ENCODE data around the gene FCHSD2. TPM values are rescaled to one million over a fixed set of nuclear protein-coding genes. Genes with fewer than 3 reads are reported as not detected.
"Not testable (repeated sequence)": the region's sequence is repeated elsewhere in the genome, so short reads cannot be mapped to it uniquely, and the experiment has no call there.

Gene FCHSD2
- total and polyA plus RNA-seq, 2 donors from 2014 or later: 8.0 to 58.7 TPM

DNA sequence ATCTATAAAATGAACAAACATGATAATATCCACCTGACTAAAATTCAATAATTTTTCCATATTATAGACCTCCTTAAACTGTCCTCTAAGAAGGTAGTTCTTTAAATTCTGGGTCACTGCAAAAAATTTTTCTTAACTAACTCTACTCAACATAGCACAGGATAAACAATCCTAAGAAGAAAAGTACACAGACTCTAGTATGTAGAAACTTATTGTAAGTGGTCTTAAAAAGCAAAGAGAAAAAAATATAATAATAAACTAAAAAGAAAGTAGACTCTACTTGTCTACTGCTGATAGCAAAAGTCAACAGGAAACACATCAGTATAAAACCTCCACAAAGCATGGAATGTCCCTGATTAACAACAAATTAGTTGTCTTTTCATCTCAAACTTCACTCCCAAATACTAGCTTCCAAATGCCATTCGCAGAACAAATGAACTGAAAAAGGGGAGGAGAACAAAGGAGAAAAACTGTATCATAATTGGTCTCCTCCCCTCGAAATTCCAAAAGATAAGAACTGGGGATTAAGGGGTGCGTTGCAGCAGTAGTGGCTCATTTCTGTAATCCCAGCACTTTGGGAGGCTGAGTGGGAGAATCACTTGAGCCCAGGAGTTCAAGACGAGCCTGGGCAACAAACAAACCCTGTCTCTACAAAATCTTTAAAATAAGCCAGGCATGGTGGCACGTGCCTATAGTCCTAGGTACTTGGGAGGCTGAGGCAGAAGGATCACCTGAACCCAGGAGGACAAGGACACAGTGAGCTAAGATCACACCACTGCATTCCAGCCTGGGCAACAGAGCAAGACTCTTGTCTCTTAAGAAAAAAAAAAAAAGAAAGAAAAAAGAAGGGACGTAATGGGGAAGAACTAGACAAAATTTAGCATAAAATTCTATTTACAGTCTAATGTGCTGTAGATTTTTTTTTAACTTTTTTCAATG is 6.5 kb downstream of the FCHSD2 start:
- DNase-seq: no peak
- Histone ChIP-seq H3K36me3 (ENCODE audit: control insufficient read depth in 2 of 3, insufficient read depth in 3 of 3, low read length in 3 of 3) (no peaks in the 10 kb centered on the region), H3K9ac (ENCODE audit: low read length in 3 of 3) (no peak overlapping the region), H3K27me3 (ENCODE audit: control insufficient read depth, insufficient read depth, low read length) (no peaks in the 10 kb centered on the region), H3K4me3 (ENCODE audit: low read length in 3 of 3) (no peak overlapping the region), H3K9me3 (ENCODE audit: control insufficient read depth in 2 of 3, insufficient read depth in 1 of 3, low read length in 3 of 3) (no peaks in the 10 kb centered on the region), H3K27ac (ENCODE audit: low read depth in 2 of 2, low read length in 2 of 2) (no peak overlapping the region), H3K4me1 (ENCODE audit: control insufficient read depth in 2 of 3, insufficient read depth in 2 of 3, low read depth in 1 of 3, low read length in 3 of 3) (peaks cover 3 to 6% (median 4%) of the 10 kb centered on the region in 3 donors)
- intact Hi-C loops (cut with DNase I): no loop called here
- FAIRE-seq: no peak
- TF ChIP-seq, protein P1, sequence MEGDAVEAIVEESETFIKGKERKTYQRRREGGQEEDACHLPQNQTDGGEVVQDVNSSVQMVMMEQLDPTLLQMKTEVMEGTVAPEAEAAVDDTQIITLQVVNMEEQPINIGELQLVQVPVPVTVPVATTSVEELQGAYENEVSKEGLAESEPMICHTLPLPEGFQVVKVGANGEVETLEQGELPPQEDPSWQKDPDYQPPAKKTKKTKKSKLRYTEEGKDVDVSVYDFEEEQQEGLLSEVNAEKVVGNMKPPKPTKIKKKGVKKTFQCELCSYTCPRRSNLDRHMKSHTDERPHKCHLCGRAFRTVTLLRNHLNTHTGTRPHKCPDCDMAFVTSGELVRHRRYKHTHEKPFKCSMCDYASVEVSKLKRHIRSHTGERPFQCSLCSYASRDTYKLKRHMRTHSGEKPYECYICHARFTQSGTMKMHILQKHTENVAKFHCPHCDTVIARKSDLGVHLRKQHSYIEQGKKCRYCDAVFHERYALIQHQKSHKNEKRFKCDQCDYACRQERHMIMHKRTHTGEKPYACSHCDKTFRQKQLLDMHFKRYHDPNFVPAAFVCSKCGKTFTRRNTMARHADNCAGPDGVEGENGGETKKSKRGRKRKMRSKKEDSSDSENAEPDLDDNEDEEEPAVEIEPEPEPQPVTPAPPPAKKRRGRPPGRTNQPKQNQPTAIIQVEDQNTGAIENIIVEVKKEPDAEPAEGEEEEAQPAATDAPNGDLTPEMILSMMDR (IDR thresholded peaks at IDR 0.05; ENCODE audit: borderline replicate concordance, extremely low read depth, insufficient read depth): no peak

DNA sequence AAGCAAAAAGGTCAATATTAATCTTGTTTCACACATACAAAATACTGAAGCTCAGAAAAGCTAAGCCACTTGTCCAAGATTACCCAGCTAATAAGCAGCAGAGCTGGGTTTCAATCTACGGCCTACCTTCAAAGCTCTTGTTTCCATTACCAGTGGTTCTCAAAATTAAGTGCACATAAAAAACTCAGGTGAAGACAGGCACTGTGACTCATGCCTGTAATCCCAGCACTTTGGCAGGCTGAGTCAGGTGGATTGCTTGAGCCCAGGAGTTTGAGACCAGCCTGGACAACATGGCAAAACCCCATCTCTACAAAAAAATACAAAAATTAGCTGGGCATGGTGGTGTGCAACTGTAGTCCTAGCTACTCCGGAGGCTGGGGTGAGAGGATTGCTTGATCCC is 9.8 kb downstream of the FCHSD2 start:
- H3K27ac ChIP-seq (ENCODE audit: low read depth in 2 of 2, low read length in 2 of 2); H3K9ac ChIP-seq (ENCODE audit: low read length in 3 of 3); H3K9me3 ChIP-seq (ENCODE audit: control insufficient read depth in 2 of 3, insufficient read depth in 1 of 3, low read length in 3 of 3); DNase-seq; H3K36me3 ChIP-seq (ENCODE audit: control insufficient read depth in 2 of 3, insufficient read depth in 3 of 3, low read length in 3 of 3); intact Hi-C loops (cut with DNase I); H3K27me3 ChIP-seq (ENCODE audit: control insufficient read depth, insufficient read depth, low read length); FAIRE-seq; H3K4me1 ChIP-seq (ENCODE audit: control insufficient read depth in 2 of 3, insufficient read depth in 2 of 3, low read depth in 1 of 3, low read length in 3 of 3); H3K4me3 ChIP-seq (ENCODE audit: low read length in 3 of 3): not testable (repeated sequence)

DNA sequence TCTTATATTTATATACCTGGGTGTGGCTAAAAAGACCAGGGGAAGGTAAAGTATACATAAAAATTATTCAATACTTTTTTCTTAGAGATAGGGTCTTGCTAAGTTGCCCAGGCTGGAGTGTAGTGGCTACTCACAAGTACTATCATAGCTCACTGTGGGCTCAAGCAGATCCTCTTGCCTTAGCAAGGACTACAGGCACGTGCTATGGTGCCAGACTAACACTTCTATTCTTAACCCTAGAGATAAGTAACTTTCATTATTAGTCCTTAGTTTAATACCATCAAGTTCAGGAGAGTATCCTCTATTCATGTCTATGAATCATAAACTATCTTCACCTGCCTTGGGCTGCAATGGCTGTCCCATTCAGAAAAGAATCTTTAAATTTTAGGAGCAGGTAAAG is 11.9 kb downstream of the FCHSD2 start:
- H3K36me3 ChIP-seq (ENCODE audit: control insufficient read depth in 2 of 3, insufficient read depth in 3 of 3, low read length in 3 of 3): no peaks in the 10 kb centered on the region
- no peak overlapping the region for H3K9ac ChIP-seq (ENCODE audit: low read length in 3 of 3)
- FAIRE-seq (no peak), DNase-seq (no peak)
- no peaks in the 10 kb centered on the region for H3K9me3 ChIP-seq (ENCODE audit: control insufficient read depth in 2 of 3, insufficient read depth in 1 of 3, low read length in 3 of 3)
- H3K4me3 ChIP-seq (ENCODE audit: low read length in 3 of 3): no peak overlapping the region
- intact Hi-C loops (cut with DNase I): no loop called here
- H3K27me3 ChIP-seq (ENCODE audit: control insufficient read depth, insufficient read depth, low read length): no peaks in the 10 kb centered on the region
- no peaks in the 10 kb centered on the region for H3K4me1 ChIP-seq (ENCODE audit: control insufficient read depth in 2 of 3, insufficient read depth in 2 of 3, low read depth in 1 of 3, low read length in 3 of 3)
- H3K27ac ChIP-seq (ENCODE audit: low read depth in 2 of 2, low read length in 2 of 2): no peak overlapping the region
- TF ChIP-seq, protein P1 (IDR thresholded peaks at IDR 0.05; ENCODE audit: borderline replicate concordance, extremely low read depth, insufficient read depth): no peak

DNA sequence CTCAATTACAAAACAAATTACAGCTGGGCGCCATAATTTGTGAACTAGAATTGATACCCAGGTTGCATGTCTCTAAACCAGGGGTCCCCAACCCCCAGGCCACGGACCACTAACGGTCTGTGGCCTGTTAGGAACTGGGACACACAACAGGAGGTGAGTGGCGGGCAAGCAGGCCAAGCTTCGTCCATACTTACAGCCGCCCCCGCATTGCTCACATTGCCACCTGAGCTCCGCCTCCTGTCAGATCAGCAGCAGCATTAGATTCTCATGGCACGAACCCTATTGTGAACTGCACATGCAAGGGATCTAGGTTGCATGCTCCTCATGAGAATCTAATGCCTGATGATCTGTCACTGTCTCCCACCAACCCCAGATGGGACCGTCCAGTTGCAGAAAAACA is 12.9 kb downstream of the FCHSD2 start:
- Histone ChIP-seq H3K9me3 (ENCODE audit: control insufficient read depth in 2 of 3, insufficient read depth in 1 of 3, low read length in 3 of 3) (peaks cover 0 to 2% (median 2%) of the 10 kb centered on the region in 3 donors), H3K9ac (ENCODE audit: low read length in 3 of 3) (no peak overlapping the region), H3K27me3 (ENCODE audit: control insufficient read depth, insufficient read depth, low read length) (no peaks in the 10 kb centered on the region), H3K36me3 (ENCODE audit: control insufficient read depth in 2 of 3, insufficient read depth in 3 of 3, low read length in 3 of 3) (peaks cover 0 to 2% (median 0%) of the 10 kb centered on the region in 3 donors), H3K4me3 (ENCODE audit: low read length in 3 of 3) (no peak overlapping the region), H3K4me1 (ENCODE audit: control insufficient read depth in 2 of 3, insufficient read depth in 2 of 3, low read depth in 1 of 3, low read length in 3 of 3) (no peaks in the 10 kb centered on the region), H3K27ac (ENCODE audit: low read depth in 2 of 2, low read length in 2 of 2) (no peak overlapping the region)
- no peak for FAIRE-seq
- intact Hi-C loops (cut with DNase I): no loop called here
- DNase-seq: no peak
- TF ChIP-seq, protein P1 (IDR thresholded peaks at IDR 0.05; ENCODE audit: borderline replicate concordance, extremely low read depth, insufficient read depth): no peak

All from kidney (tissue), 14 donors.